22Rv1 (cell line): Measurements from ENCODE around the gene FIG4.

Source experiments
- H3K27ac ChIP-seq: fragments of 450-650 bp; 2 replicates; pipeline ENCODE4 v1.5.1; 2017
- CTCF ChIP-seq: fragments of 450-650 bp; IDR thresholded peaks from 2 replicates; pipeline ENCODE4 v1.5.1; 2017; ENCODE audit warnings: mild to moderate bottlenecking
- ZFX ChIP-seq: fragments of 450-650 bp; IDR thresholded peaks from 2 replicates; pipeline ENCODE4 v1.6.1; 2017; ENCODE audit warnings: antibody characterized with exemption, borderline replicate concordance

The FIG4 gene

DNA sequence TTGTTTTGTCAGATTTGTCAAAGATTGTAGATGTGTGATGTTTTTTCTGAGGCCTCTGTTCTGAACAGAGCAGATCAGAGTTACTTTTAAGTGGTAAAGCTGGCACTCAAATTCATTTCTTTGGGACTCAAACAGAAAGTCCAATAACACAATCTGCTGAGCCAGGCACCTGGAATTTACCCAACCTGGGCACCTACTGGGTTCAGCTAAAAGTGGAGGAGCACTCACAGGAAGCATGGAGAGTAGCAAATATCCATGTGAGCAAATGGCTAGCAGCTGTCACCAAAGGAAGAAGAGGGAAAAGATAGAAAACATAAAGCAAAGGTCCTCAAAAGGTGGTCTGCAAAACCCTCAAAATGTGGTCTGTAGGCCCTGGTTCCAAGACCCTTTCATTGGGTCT, 116.8 kb downstream of the FIG4 start:
- no peak overlapping the region for H3K27ac ChIP-seq
- TF ChIP-seq ZFX (no peak), CTCF (no peak)

DNA sequence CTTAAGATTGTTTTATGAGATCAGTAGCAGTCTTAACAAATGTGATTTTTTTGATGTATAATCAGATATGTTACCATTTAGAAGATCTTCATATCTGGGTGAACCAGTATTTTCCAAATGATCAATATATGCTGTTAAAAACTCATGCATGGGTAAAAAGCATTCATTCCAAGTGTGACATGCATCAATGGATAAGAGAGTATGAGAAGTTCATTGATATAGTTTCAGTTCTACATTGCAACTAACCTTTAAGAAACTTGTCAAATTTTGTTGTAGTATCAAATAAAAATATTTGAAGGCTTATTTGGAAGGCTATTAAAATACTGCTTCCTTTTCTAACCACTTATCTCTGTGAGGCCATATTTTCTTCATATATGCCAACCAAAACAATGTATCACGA, 117.7 kb downstream of the FIG4 start:
- TF ChIP-seq ZFX (no peak), CTCF (no peak)
- H3K27ac ChIP-seq: no peak overlapping the region

- no peak for TF ChIP-seq CTCF
- TF ChIP-seq ZFX: no peak
- H3K27ac ChIP-seq: no peak overlapping the region
These were observed 124.0 kb downstream of the FIG4 start for GRCh38 chr6:109815054-109815453.

GRCh38 chr6:109816452-109817374, 125.6 kb downstream of the FIG4 start:
- H3K27ac ChIP-seq: no peak overlapping the region
- no peak for TF ChIP-seq CTCF
- TF ChIP-seq ZFX: no peak

DNA sequence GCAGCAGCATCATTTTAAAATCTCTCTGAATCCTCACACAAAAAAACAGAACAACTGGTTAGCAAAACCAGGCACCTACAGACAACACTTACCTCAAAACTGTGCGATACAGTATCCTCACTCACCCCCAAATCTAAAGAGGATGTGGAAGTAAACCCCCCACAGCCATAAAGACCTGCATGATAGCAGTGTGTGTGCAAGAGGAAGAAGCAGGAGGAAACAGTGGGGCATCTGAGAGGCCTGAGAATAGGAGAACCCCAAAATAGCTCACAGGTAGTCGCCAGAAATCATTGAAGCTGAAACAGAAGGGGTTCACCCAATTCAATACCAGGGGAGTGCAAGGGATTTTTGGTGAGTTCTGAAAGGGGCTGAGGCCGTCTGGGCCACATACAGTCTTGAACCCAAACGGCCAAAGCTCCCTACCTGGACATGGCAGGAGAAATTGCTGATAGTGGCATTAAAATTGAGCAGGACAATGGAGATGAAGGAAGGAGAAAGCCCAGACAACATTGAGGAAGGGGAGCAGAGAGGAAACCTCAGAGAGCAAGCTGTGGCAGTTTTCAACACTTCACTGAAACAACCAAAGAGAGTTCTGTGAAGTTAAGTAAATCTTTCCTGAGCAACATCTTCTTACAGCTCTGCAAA, 129.7 kb downstream of the FIG4 start:
- TF ChIP-seq CTCF: no peak
- TF ChIP-seq ZFX: no peak
- no peak overlapping the region for H3K27ac ChIP-seq

DNA sequence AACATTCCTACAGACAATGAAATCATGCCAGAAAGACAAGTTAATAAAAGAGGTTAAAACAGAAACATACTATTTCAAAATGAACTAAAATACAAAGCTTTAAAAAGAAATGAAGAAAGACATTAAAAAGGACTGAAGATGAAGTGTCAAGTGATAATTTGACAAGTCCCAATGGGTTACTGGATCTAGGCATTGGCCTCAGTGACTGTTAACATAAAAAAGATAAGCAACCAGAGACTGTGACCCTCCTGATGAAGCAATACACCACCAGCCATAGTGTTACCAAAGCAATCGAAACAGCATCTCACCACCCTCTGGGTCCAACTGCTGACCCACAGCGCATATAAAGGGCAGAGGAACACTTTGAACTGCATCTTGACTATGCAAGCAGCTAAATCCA, 130.3 kb downstream of the FIG4 start:
- no peak for TF ChIP-seq CTCF
- TF ChIP-seq ZFX: no peak

GRCh38 chr6:109824105-109824504, 133.0 kb downstream of the FIG4 start:
- H3K27ac ChIP-seq: no peak overlapping the region
- no peak for TF ChIP-seq CTCF
- TF ChIP-seq ZFX: no peak

More for the DNA sequence above, 130.3 kb downstream of the FIG4 start:
- no peak overlapping the region for H3K27ac ChIP-seq
